Sigmoid colon (tissue), 7 donors: ENCODE results near the gene PIGW. TPM values are rescaled to one million over a fixed set of nuclear protein-coding genes. Genes with fewer than 3 reads are reported as not detected.

Experiments used
- DNase-seq: peaks from one replicate; pipeline ENCODE4 v3.0.0-alpha.2; 2019
- H3K27ac ChIP-seq, 4 donors: fragments of 200-600 bp; sonication (generic); one replicate each; pipeline ENCODE4 v1.5.1; 2016 to 2019; ENCODE audit warnings: mild to moderate bottlenecking in 1 of 4
- H3K27me3 ChIP-seq, 3 donors: fragments of 200-600 bp; sonication (generic); one replicate each; pipeline ENCODE4 v1.5.1; 2019; ENCODE audit warnings: mild to moderate bottlenecking in 1 of 3
- H3K36me3 ChIP-seq, 4 donors: fragments of 200-600 bp; sonication (generic); one replicate each; pipeline ENCODE4 v1.5.1; 2016 to 2019
- H3K4me1 ChIP-seq, 4 donors: fragments of 200-600 bp; sonication (generic); one replicate each; pipeline ENCODE4 v1.5.1; 2017 to 2019
- H3K4me3 ChIP-seq, 4 donors: fragments of 200-600 bp; sonication (generic); one replicate each; pipeline ENCODE4 v1.5.1; 2017 to 2019; ENCODE audit warnings: mild to moderate bottlenecking in 2 of 4, moderate library complexity in 1 of 4
- H3K9me3 ChIP-seq, 4 donors: fragments of 200-600 bp in 3 of 4; sonication (generic) in 3 of 4; one replicate each; pipeline versions ENCODE4 v1.5.1 to v1.6.1; 2013 to 2019
- EP300 ChIP-seq, 4 donors: sonication (generic); formaldehyde crosslinking; IDR thresholded peaks; one replicate each; pipeline ENCODE4 v1.6.1; 2017; ENCODE audit warnings: antibody characterized with exemption in 4 of 4
- POLR2A ChIP-seq, 2 donors: fragments of 450-650 bp; IDR thresholded peaks; one replicate each; pipeline ENCODE4 v1.6.1; 2016; ENCODE audit warnings: antibody characterized with exemption in 2 of 2, mild to moderate bottlenecking in 2 of 2, moderate library complexity in 2 of 2
- POLR2AphosphoS5 ChIP-seq, 4 donors: sonication (generic); formaldehyde crosslinking; IDR thresholded peaks; one replicate each; pipeline ENCODE4 v1.6.1; 2017; ENCODE audit warnings: antibody characterized with exemption in 4 of 4
- WGBS, 2 donors: extraction: QIAGEN DNeasy Blood & Tissue Kit; methylation state at CpG; one replicate each; pipeline ENCODE4 v1.1.7; 2013; 5-methylcytosine and 5-hydroxymethylcytosine counted together
- intact Hi-C: fragments of 100-400 bp; cut with DNase I; formaldehyde crosslinking; loops from one replicate; pipeline ENCODE4 v1.15.1; 2023
- polyA plus RNA-seq, 3 donors: library from polyadenylated mRNA; stranded (reverse); fragments of 200-250 nt; gene quantifications; one replicate each; pipeline ENCODE4 v1.2.3, GENCODE V29; 2013
- total RNA-seq, 4 donors: library from RNA; depleted of rRNA; stranded (reverse); fragments of >200 nt; gene quantifications; one replicate each; pipeline ENCODE4 v1.1.0, GENCODE V29; 2016
- TF ChIP-seq, protein P1 (sequence below), 4 experiments: fragments of 450-650 bp in 3 of 4; fragments of 200-600 bp in 1 of 4; IDR thresholded peaks; one replicate each; pipeline ENCODE4 v1.5.1; 2016 to 2019; ENCODE audit warnings: antibody characterized with exemption in 4 of 4, mild to moderate bottlenecking in 3 of 4, moderate library complexity in 2 of 4
- donor health status: healthy with polysubstance abuse.
- donor health status: Bipolar disorder and iron deficiency.
- donor health status: healthy.

PIGW gene
- total and polyA plus RNA-seq, 7 donors: 1.7 to 8.6 (median 3.7) TPM

DNA sequence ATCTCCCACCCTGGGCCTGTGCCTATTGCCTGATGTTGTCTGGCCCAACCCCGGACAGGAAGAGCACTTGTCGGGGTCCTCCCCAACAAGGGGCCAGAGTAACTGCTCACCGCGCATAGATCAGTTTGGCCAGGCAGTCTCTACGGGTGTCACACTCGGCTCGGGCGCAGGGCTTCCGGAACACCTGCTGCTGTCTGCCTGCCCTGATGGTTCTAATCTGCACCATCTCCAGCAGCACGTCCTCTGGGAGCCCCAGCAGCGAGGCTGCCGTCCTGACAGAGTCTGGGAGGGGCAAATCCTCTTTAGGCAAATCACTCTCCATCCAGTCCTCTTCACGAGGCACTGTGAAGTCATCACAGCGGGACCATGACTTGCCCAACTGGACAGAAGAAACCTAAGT, 24.2 kb upstream of the PIGW start:
- H3K36me3 ChIP-seq: peaks cover 0 to 58% (median 8%) of the 10 kb centered on the region in 4 donors

DNA sequence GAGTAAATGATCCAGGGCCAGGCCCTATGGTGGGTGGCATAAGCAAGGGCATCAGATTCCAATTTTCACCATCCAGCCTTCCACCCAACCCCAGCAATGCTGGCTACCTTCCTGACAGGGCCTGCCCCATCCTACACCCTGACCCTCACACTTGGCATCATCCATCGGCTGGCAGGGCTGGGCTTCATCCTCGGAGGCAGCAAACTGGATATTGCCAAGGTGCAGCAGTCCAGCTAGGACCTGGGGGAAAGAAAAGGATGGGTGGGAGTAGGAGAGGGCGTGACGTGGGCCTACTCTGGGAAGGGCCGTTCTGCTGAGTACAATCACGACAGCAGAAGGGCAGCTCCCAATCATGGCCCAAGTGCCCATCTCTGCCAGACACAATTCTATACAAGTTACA, 23.6 kb upstream of the PIGW start:
- H3K4me1 ChIP-seq: no peaks in the 10 kb centered on the region
- H3K4me3 ChIP-seq: no peak overlapping the region
- WGBS, 2 donors: 95% methylated on average over 6 of the region's 6 CpGs
- H3K9me3 ChIP-seq: no peaks in the 10 kb centered on the region
- H3K27me3 ChIP-seq: no peaks in the 10 kb centered on the region
- TF ChIP-seq POLR2AphosphoS5 (IDR thresholded peaks at IDR 0.05) (no peak), EP300 (IDR thresholded peaks at IDR 0.05) (no peak), POLR2A (IDR thresholded peaks at IDR 0.05) (no peak)
- TF ChIP-seq, protein P1, sequence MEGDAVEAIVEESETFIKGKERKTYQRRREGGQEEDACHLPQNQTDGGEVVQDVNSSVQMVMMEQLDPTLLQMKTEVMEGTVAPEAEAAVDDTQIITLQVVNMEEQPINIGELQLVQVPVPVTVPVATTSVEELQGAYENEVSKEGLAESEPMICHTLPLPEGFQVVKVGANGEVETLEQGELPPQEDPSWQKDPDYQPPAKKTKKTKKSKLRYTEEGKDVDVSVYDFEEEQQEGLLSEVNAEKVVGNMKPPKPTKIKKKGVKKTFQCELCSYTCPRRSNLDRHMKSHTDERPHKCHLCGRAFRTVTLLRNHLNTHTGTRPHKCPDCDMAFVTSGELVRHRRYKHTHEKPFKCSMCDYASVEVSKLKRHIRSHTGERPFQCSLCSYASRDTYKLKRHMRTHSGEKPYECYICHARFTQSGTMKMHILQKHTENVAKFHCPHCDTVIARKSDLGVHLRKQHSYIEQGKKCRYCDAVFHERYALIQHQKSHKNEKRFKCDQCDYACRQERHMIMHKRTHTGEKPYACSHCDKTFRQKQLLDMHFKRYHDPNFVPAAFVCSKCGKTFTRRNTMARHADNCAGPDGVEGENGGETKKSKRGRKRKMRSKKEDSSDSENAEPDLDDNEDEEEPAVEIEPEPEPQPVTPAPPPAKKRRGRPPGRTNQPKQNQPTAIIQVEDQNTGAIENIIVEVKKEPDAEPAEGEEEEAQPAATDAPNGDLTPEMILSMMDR (IDR thresholded peaks at IDR 0.05): no peak
- H3K27ac ChIP-seq: no peak overlapping the region
- intact Hi-C loops: no loop called here
- H3K36me3 ChIP-seq: peaks cover 0 to 58% (median 8%) of the 10 kb centered on the region in 4 donors
- no peak for DNase-seq

More for the DNA sequence above, 24.2 kb upstream of the PIGW start:
- no peak for DNase-seq
- WGBS, 2 donors: 92% methylated on average over 14 of the region's 14 CpGs
- TF ChIP-seq POLR2AphosphoS5 (IDR thresholded peaks at IDR 0.05): no peak
- no peak for TF ChIP-seq EP300 (IDR thresholded peaks at IDR 0.05)
- TF ChIP-seq POLR2A (IDR thresholded peaks at IDR 0.05): no peak
- TF ChIP-seq, protein P1 (IDR thresholded peaks at IDR 0.05): no peak
- no peak overlapping the region for H3K4me3 ChIP-seq
- no peaks in the 10 kb centered on the region for H3K27me3 ChIP-seq
- no peaks in the 10 kb centered on the region for H3K4me1 ChIP-seq
- H3K27ac ChIP-seq: no peak overlapping the region
- intact Hi-C loops: no loop called here
- H3K9me3 ChIP-seq: no peaks in the 10 kb centered on the region

DNA sequence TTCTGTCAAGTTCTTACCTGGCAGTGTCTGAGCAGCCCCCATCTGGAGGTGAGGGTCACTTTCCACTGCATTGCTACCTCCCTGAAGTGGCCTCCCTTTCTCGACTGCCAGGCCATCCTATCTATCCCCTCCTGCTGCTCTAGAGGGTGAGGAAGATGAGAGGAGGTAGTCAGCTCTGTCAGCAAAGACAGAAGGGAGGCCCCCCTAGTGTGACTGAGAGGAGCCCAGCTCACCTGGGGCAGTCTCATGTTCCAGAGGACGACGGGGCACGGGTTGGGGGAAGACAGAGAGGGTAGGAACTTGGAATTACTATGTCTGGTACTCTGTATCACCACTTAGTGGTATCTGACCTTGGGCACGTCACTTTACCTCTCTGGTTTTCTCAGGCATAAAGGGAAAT, 22.1 kb upstream of the PIGW start:
- Histone ChIP-seq H3K27ac (no peak overlapping the region), H3K27me3 (no peaks in the 10 kb centered on the region), H3K4me1 (no peaks in the 10 kb centered on the region), H3K36me3 (peaks cover 0 to 47% (median 4%) of the 10 kb centered on the region in 4 donors), H3K4me3 (no peak overlapping the region), H3K9me3 (no peaks in the 10 kb centered on the region)
- DNase-seq: no peak
- intact Hi-C loops: no loop called here
- TF ChIP-seq, protein P1 (IDR thresholded peaks at IDR 0.05): no peak
- TF ChIP-seq POLR2AphosphoS5 (IDR thresholded peaks at IDR 0.05) (no peak), EP300 (IDR thresholded peaks at IDR 0.05) (no peak), POLR2A (IDR thresholded peaks at IDR 0.05) (no peak)
- 94% methylated on average over 5 of the region's 5 CpGs for WGBS, 2 donors

GRCh38 chr17:36514856-36515255, 19.9 kb upstream of the PIGW start:
- WGBS, 2 donors: 92 to 95% methylated on average over 3 of the region's 3 CpGs
- intact Hi-C loops: no loop called here
- TF ChIP-seq POLR2A (IDR thresholded peaks at IDR 0.05) (no peak), POLR2AphosphoS5 (IDR thresholded peaks at IDR 0.05) (no peak), EP300 (IDR thresholded peaks at IDR 0.05) (no peak)
- TF ChIP-seq, protein P1 (IDR thresholded peaks at IDR 0.05): no peak

GRCh38 chr17:36515837-36516236, 18.9 kb upstream of the PIGW start:
- no peak for DNase-seq
- Histone ChIP-seq H3K27me3 (no peaks in the 10 kb centered on the region), H3K4me1 (no peaks in the 10 kb centered on the region), H3K4me3 (no peak overlapping the region), H3K36me3 (peaks cover 0 to 50% (median 2%) of the 10 kb centered on the region in 4 donors), H3K27ac (no peak overlapping the region), H3K9me3 (no peaks in the 10 kb centered on the region)
- 88 to 89% methylated on average over 4 of the region's 4 CpGs for WGBS, 2 donors
- TF ChIP-seq, protein P1 (IDR thresholded peaks at IDR 0.05): no peak
- no peak for TF ChIP-seq EP300 (IDR thresholded peaks at IDR 0.05)
- TF ChIP-seq POLR2AphosphoS5 (IDR thresholded peaks at IDR 0.05): no peak
- TF ChIP-seq POLR2A (IDR thresholded peaks at IDR 0.05): no peak
- intact Hi-C loops: no loop called here

More at GRCh38 chr17:36514856-36515255, 19.9 kb upstream of the PIGW start:
- Histone ChIP-seq H3K9me3 (no peaks in the 10 kb centered on the region), H3K27ac (no peak overlapping the region), H3K4me1 (no peaks in the 10 kb centered on the region), H3K27me3 (no peaks in the 10 kb centered on the region), H3K4me3 (no peak overlapping the region), H3K36me3 (peaks cover 0 to 47% (median 4%) of the 10 kb centered on the region in 4 donors)
- no peak for DNase-seq
